ENCODE data around the gene PDE8B.
"Not testable (repeated sequence)": the region's sequence is repeated elsewhere in the genome, so short reads cannot be mapped to it uniquely, and the experiment has no call there.

PDE8B gene

DNA sequence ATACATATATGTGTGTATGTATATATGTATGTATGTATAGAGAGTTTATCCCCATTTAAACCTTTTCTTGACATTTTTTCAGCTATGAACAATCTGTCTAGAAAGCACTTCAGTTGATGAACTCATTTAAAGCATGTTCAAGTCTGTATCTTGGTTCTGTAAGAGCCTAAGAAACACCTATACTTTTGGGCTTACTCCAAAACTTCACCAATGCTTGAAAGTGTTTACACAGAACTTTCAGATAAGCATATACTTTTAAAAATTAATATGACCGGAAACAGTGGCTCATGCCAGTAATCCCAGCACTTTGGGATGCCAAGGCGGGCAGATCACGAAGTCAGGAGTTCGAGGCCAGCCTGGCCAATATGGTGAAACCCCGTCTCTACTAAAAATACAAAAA is 250.8 kb downstream of the PDE8B start:
- H4K8ac ChIP-seq (ENCODE audit: low read depth, low read length), result no peak overlapping the region
- H2BK12ac ChIP-seq (ENCODE audit: low read length), result no peak overlapping the region
- H3K27me3 ChIP-seq (ENCODE audit: insufficient read depth, low read length), result no peaks in the 10 kb centered on the region
- H3K79me1 ChIP-seq (ENCODE audit: low read length), result no peaks in the 10 kb centered on the region
- H2BK5ac ChIP-seq (ENCODE audit: low read depth, low read length, poor library complexity), result no peak overlapping the region
- H3K27ac ChIP-seq (ENCODE audit: low read depth, low read length), result no peak overlapping the region
- no peak overlapping the region for H3K14ac ChIP-seq (ENCODE audit: low read length)
- no peak overlapping the region for H2AK5ac ChIP-seq (ENCODE audit: low read length)
- H3K23ac ChIP-seq (ENCODE audit: low read length), result no peak overlapping the region
- no peak overlapping the region for H2BK120ac ChIP-seq (ENCODE audit: insufficient read depth, low read length, poor library complexity)
- no peak overlapping the region for H3K9ac ChIP-seq (ENCODE audit: low read length)
- no peaks in the 10 kb centered on the region for H3K9me3 ChIP-seq (ENCODE audit: insufficient read depth, low read depth, low read length)
- H3K4me2 ChIP-seq (ENCODE audit: low read length), result no peak overlapping the region
- no peaks in the 10 kb centered on the region for H3K36me3 ChIP-seq (ENCODE audit: control insufficient read depth in 1 of 2, insufficient read depth in 2 of 2, low read length in 2 of 2)
- H3K4me3 ChIP-seq (ENCODE audit: low read depth, low read length), result no peak overlapping the region
- H3K4me1 ChIP-seq (ENCODE audit: control insufficient read depth in 1 of 2, insufficient read depth in 2 of 2, low read length in 2 of 2), result no peaks in the 10 kb centered on the region
- no peak overlapping the region for H3K4ac ChIP-seq (ENCODE audit: low read depth, low read length)
- WGBS (ENCODE audit: extremely low coverage, insufficient coverage, insufficient read length), result no CpG with 5 or more reads among the region's 5 CpGs
- H2AFZ ChIP-seq (ENCODE audit: insufficient read depth, low read length, poor library complexity), result no peak overlapping the region
- DNase-seq, result no peak
- H3K79me2 ChIP-seq (ENCODE audit: control insufficient read depth, insufficient read depth, low read length, poor library complexity), result no peaks in the 10 kb centered on the region
- no peak overlapping the region for H4K91ac ChIP-seq (ENCODE audit: low read depth, low read length)
- H4K12ac ChIP-seq (ENCODE audit: low read depth, low read length), result no peak overlapping the region
- no peak overlapping the region for H3K18ac ChIP-seq (ENCODE audit: low read length)

DNA sequence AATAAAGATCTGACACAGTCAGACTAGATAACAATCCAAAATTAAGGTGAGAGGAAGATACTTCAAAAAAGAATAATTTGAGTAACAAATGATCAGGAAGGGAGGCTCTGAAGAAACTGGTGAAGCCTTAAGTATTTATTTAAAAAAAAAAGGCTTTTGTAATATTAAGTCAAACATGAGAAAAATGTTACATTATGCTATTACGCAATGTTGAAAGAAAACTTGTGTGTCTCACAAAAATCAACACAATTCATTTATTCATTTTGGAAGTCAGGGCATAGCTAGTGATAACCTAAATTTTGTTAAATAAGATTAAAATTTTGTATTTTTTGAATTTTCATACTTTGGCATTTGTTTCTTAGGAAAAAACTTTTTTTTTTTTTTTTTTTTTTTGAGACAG is 253.4 kb downstream of the PDE8B start:
- H4K91ac ChIP-seq (ENCODE audit: low read depth, low read length), result no peak overlapping the region
- no peak overlapping the region for H3K4me3 ChIP-seq (ENCODE audit: low read depth, low read length)
- no peak overlapping the region for H2AFZ ChIP-seq (ENCODE audit: insufficient read depth, low read length, poor library complexity)
- no peaks in the 10 kb centered on the region for H3K79me1 ChIP-seq (ENCODE audit: low read length)
- no peaks in the 10 kb centered on the region for H3K79me2 ChIP-seq (ENCODE audit: control insufficient read depth, insufficient read depth, low read length, poor library complexity)
- no peak overlapping the region for H3K14ac ChIP-seq (ENCODE audit: low read length)
- no peaks in the 10 kb centered on the region for H3K36me3 ChIP-seq (ENCODE audit: control insufficient read depth in 1 of 2, insufficient read depth in 2 of 2, low read length in 2 of 2)
- no peak overlapping the region for H4K8ac ChIP-seq (ENCODE audit: low read depth, low read length)
- H3K27me3 ChIP-seq (ENCODE audit: insufficient read depth, low read length), result no peaks in the 10 kb centered on the region
- H3K27ac ChIP-seq (ENCODE audit: low read depth, low read length), result no peak overlapping the region
- H3K9me3 ChIP-seq (ENCODE audit: insufficient read depth, low read depth, low read length), result no peaks in the 10 kb centered on the region
- H2AK5ac ChIP-seq (ENCODE audit: low read length), result no peak overlapping the region
- no peak overlapping the region for H3K9ac ChIP-seq (ENCODE audit: low read length)
- H2BK120ac ChIP-seq (ENCODE audit: insufficient read depth, low read length, poor library complexity), result no peak overlapping the region
- H4K12ac ChIP-seq (ENCODE audit: low read depth, low read length), result no peak overlapping the region
- no peak overlapping the region for H3K23ac ChIP-seq (ENCODE audit: low read length)
- H3K4ac ChIP-seq (ENCODE audit: low read depth, low read length), result no peak overlapping the region
- H3K18ac ChIP-seq (ENCODE audit: low read length), result no peak overlapping the region
- no peak overlapping the region for H3K4me2 ChIP-seq (ENCODE audit: low read length)
- H3K4me1 ChIP-seq (ENCODE audit: control insufficient read depth in 1 of 2, insufficient read depth in 2 of 2, low read length in 2 of 2), result no peaks in the 10 kb centered on the region
- no peak overlapping the region for H2BK12ac ChIP-seq (ENCODE audit: low read length)
- DNase-seq, result no peak
- no peak overlapping the region for H2BK5ac ChIP-seq (ENCODE audit: low read depth, low read length, poor library complexity)
- WGBS (ENCODE audit: extremely low coverage, insufficient coverage, insufficient read length), result no CpG with 5 or more reads among the region's 1 CpG

DNA sequence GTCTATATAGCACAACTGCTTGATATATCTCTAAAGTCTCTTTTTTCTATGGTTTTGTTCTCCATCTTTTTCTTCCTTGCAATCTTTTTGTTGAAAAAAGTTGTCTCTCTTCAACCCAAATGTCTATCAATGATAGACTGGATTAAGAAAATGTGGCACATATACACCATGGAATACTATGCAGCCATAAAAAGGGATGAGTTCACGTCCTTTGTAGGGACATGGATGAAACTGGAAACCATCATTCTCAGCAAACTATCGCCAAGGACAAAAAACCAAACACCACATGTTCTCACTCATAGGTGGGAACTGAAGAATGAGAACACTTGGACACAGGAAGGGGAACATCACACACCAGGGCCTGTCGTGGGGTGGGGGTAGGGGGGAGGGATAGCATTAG is 258.4 kb downstream of the PDE8B start:
- WGBS (ENCODE audit: extremely low coverage, insufficient coverage, insufficient read length), result no CpG with 5 or more reads among the region's 3 CpGs
- H3K23ac ChIP-seq (ENCODE audit: low read length); H3K36me3 ChIP-seq (ENCODE audit: control insufficient read depth in 1 of 2, insufficient read depth in 2 of 2, low read length in 2 of 2): not testable (repeated sequence)

DNA sequence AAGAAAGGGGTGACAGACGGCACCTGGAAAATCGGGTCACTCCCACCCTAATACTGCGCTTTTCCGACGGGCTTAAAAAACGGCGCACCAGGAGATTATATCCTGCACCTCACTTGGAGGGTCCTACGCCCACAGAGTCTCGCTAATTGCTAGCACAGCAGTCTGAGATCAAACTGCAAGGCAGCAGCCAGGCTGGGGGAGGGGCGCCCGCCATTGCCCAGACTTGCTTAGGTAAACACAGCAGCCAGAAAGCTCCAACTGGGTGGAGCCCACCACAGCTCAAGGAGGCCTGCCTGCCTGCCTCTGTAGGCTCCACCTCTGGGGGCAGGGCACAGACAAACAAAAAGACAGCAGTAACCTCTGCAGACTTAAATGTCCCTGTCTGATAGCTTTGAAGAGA is 264.6 kb downstream of the PDE8B start:
- not testable (repeated sequence) for H3K18ac ChIP-seq (ENCODE audit: low read length); H2AK5ac ChIP-seq (ENCODE audit: low read length); H4K12ac ChIP-seq (ENCODE audit: low read depth, low read length); H2AFZ ChIP-seq (ENCODE audit: insufficient read depth, low read length, poor library complexity); H3K4me1 ChIP-seq (ENCODE audit: control insufficient read depth in 1 of 2, insufficient read depth in 2 of 2, low read length in 2 of 2); H3K27me3 ChIP-seq (ENCODE audit: insufficient read depth, low read length); H3K14ac ChIP-seq (ENCODE audit: low read length); H2BK5ac ChIP-seq (ENCODE audit: low read depth, low read length, poor library complexity); H3K4me2 ChIP-seq (ENCODE audit: low read length); H4K8ac ChIP-seq (ENCODE audit: low read depth, low read length); H3K9me3 ChIP-seq (ENCODE audit: insufficient read depth, low read depth, low read length); H2BK12ac ChIP-seq (ENCODE audit: low read length); H3K36me3 ChIP-seq (ENCODE audit: control insufficient read depth in 1 of 2, insufficient read depth in 2 of 2, low read length in 2 of 2); H3K4ac ChIP-seq (ENCODE audit: low read depth, low read length); H3K79me2 ChIP-seq (ENCODE audit: control insufficient read depth, insufficient read depth, low read length, poor library complexity); H3K23ac ChIP-seq (ENCODE audit: low read length); H4K91ac ChIP-seq (ENCODE audit: low read depth, low read length); H3K27ac ChIP-seq (ENCODE audit: low read depth, low read length); H3K79me1 ChIP-seq (ENCODE audit: low read length); H3K4me3 ChIP-seq (ENCODE audit: low read depth, low read length); H2BK120ac ChIP-seq (ENCODE audit: insufficient read depth, low read length, poor library complexity); H3K9ac ChIP-seq (ENCODE audit: low read length); DNase-seq
- WGBS (ENCODE audit: extremely low coverage, insufficient coverage, insufficient read length), result no CpG with 5 or more reads among the region's 11 CpGs

More for the DNA sequence above, 258.4 kb downstream of the PDE8B start:
- not testable (repeated sequence) for H3K79me1 ChIP-seq (ENCODE audit: low read length); H3K14ac ChIP-seq (ENCODE audit: low read length); H4K8ac ChIP-seq (ENCODE audit: low read depth, low read length); H2BK120ac ChIP-seq (ENCODE audit: insufficient read depth, low read length, poor library complexity); H4K91ac ChIP-seq (ENCODE audit: low read depth, low read length); H3K4me2 ChIP-seq (ENCODE audit: low read length); H3K9ac ChIP-seq (ENCODE audit: low read length); DNase-seq; H3K9me3 ChIP-seq (ENCODE audit: insufficient read depth, low read depth, low read length); H3K79me2 ChIP-seq (ENCODE audit: control insufficient read depth, insufficient read depth, low read length, poor library complexity); H3K4me3 ChIP-seq (ENCODE audit: low read depth, low read length); H2AFZ ChIP-seq (ENCODE audit: insufficient read depth, low read length, poor library complexity); H3K27me3 ChIP-seq (ENCODE audit: insufficient read depth, low read length); H2BK12ac ChIP-seq (ENCODE audit: low read length); H3K18ac ChIP-seq (ENCODE audit: low read length); H2BK5ac ChIP-seq (ENCODE audit: low read depth, low read length, poor library complexity); H4K12ac ChIP-seq (ENCODE audit: low read depth, low read length); H3K4ac ChIP-seq (ENCODE audit: low read depth, low read length); H3K4me1 ChIP-seq (ENCODE audit: control insufficient read depth in 1 of 2, insufficient read depth in 2 of 2, low read length in 2 of 2); H3K27ac ChIP-seq (ENCODE audit: low read depth, low read length); H2AK5ac ChIP-seq (ENCODE audit: low read length)

Measured in trophoblast cell (in vitro differentiated cells and primary cell).